ENCODE results near the gene STAM.
"Not testable (repeated sequence)": the region's sequence is repeated elsewhere in the genome, so short reads cannot be mapped to it uniquely, and the experiment has no call there.

Gene STAM

DNA sequence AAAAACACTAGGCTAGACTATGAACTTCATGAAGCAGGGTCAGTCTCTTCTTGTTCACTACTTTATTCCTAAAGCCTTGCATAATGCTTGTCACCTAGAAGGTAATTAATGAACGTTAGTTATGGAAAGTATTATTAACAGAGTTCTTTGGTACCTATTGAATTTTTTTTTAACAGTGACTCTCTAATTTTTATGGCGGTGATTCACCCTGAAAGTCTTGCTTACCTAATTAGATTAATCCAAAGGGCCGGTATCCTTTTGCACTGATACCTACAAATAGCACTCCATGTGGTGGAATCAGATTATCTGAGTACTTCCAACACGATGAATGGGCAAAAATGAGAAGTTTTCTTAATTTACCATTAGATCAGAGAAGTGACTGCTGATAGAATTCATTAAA lies 31.7 kb downstream of the STAM start:
- DNase-seq (ENCODE audit: low spot score) = no peak

GRCh38 chr10:17676919-17677318 lies 33.0 kb downstream of the STAM start:
- no peak for DNase-seq (ENCODE audit: low spot score)

DNA sequence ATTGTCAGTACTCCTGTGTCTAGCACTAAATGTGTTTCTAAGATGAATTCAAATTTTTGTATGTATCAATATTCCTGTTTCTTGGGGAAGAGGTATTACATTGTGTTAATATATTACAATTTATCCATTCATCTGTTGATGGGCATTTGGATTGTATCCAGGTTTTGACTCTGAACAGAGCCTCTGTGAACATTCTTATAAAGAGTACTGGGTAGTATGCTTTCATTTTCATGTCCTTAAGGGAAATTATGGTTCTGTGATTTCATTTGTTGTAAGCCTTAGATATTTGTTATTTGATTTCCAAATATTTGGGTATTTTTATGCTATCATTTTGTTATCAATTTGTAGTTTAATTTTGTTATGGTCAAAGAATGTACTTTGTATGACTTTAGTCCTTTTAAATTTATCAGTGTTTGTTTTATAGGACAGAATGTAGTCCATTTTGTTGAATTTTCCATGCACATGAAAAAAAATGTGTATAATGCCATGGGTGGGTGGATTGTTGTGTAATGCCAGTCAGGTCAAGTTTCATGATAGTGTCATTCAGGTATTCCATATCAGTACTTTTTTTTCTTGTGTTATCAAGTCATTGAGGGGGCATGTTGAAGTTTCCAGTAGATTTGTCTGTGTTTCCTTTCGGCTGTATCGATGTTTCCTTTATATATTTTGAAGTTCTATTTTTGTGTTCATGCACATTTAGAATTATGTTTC lies 38.4 kb downstream of the STAM start:
- peak; percentile 25 for DNase-seq (ENCODE audit: low spot score)

DNA sequence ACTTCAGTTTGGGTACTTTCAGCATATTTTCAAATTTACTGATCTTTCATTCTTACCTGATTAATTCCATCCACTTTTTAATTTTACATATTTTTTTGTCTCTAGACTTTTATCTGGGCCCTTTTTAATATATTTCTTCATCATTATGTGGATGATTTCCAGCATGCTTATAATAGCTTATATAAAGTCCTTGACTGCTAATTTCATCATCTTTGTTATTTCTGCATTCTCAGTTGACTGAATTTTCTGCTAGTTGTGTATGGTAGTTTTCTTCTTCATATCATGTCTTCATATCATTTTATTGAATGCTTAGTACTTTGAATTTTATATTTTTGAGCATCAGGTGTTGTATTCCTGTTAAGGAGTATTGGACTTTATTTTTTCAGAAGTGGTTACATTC lies 39.6 kb downstream of the STAM start:
- no peak for DNase-seq (ENCODE audit: low spot score)

GRCh38 chr10:17684537-17684936 lies 40.6 kb downstream of the STAM start:
- DNase-seq (ENCODE audit: low spot score) = no peak

- no peak for DNase-seq (ENCODE audit: low spot score)
Observed at GRCh38 chr10:17685233-17685840, 41.4 kb downstream of the STAM start.

- no peak for DNase-seq (ENCODE audit: low spot score)
Observed at GRCh38 chr10:17687117-17687831, 43.3 kb downstream of the STAM start.

DNA sequence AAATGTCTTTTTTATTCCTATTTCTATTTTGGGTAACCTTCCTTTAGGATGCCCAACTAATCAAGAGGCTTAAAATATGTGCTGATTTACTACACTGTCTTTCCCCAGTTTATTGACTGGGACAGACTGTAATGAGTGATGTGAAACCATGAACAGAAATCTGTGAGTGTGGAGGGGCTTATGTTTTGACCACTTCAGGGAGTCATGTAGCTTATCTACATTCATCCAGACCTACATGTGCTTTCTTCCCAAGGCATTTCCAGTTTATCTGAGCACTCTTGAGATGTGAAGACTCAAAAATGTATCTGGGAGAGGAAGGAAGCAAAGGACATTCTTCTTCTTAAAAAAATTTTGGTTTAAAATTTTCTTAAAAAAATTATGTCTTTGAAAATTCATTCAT lies 45.2 kb downstream of the STAM start:
- DNase-seq (ENCODE audit: low spot score) = no peak

GRCh38 chr10:17693009-17693408 lies 49.1 kb downstream of the STAM start:
- DNase-seq (ENCODE audit: low spot score) = no peak

GRCh38 chr10:17698696-17699095 lies 54.7 kb downstream of the STAM start:
- DNase-seq (ENCODE audit: low spot score) = no peak

GRCh38 chr10:17701301-17701700 lies 57.4 kb downstream of the STAM start:
- DNase-seq (ENCODE audit: low spot score) = no peak

DNA sequence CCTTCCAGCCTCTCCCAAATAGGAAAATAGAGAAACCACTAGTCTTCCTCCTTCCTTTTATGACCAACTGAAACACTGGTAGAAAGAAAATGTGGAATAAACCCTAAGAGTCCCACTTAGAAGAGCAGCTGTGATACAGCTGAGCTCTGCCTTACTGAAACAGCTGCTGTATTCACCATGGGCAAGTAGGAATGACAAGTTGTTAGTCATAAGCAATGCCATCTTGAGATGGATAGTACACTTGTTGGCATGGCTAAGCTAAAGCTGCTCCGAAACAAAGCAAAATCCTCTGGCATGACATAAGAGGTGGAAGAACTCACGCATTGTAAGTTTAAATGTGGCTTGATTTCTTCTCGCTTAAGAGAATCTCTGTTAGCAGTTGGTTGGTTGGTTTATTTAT lies 59.8 kb downstream of the STAM start:
- no peak for DNase-seq (ENCODE audit: low spot score)

GRCh38 chr10:17708821-17709220 lies 64.9 kb downstream of the STAM start:
- no peak for DNase-seq (ENCODE audit: low spot score)

DNA sequence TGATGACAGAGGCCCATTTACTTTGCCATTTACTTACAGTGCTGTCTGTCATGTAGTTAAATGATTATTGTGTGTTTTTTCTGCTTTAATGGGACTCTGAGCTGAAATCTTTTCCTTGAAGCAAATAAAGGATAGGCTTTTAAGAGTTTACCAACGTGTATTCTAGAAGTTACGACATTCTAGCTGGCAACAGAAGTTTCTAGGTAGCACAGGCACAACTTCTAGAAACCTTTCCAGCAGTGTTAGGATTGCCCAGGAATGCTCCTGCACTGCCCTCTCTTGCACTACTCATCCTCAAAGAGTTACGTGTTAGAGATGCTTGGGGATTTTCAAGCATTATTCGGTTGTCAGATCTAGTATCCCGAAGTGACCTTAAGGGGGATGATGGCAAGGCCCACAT lies 65.5 kb downstream of the STAM start:
- DNase-seq (ENCODE audit: low spot score) = no peak

- no peak for DNase-seq (ENCODE audit: low spot score)
Observed at GRCh38 chr10:17710181-17710580, 66.2 kb downstream of the STAM start.

GRCh38 chr10:17712053-17712452 lies 68.1 kb downstream of the STAM start:
- DNase-seq (ENCODE audit: low spot score) = no peak

DNA sequence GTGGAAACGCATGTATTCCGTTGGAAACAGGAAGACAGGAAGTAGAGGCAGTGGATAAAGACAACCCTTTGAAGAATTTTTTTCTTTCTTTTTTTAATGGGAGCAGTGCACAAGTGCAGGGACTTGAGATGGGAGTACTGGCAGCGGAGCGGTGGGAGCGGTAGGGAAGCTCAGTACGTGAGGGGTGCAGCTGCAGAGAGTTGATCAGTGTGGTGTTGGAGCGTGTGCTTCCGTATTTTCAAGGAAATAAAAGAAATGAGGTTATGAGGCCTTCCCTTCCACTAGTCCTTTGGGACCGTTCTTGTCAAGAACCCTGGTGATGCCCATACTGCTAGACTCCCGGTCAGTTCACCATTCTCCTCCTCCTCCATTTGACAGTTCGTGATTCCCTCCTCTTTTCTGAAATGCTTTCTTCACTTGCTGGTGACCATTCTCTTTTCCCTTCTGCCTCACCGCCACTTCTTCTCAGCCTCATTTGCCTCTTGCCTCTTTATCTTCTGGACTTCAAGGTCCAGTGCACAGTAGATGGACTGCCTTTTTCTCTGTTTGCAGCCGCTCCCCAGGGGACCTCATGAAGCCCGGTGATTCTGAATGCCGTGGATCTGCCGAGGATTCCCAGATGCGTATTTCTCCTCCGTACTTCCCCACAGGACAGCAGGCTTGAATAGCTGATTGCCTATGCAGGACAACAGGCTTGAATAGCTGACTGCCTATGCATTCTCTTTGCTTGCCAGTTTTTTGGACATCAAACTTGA lies 68.9 kb downstream of the STAM start:
- DNase-seq (ENCODE audit: low spot score) = no peak

GRCh38 chr10:17713758-17714157 lies 69.8 kb downstream of the STAM start:
- no peak for DNase-seq (ENCODE audit: low spot score)

GRCh38 chr10:17716161-17716560 lies 72.2 kb downstream of the STAM start:
- no peak for DNase-seq (ENCODE audit: low spot score)

DNA sequence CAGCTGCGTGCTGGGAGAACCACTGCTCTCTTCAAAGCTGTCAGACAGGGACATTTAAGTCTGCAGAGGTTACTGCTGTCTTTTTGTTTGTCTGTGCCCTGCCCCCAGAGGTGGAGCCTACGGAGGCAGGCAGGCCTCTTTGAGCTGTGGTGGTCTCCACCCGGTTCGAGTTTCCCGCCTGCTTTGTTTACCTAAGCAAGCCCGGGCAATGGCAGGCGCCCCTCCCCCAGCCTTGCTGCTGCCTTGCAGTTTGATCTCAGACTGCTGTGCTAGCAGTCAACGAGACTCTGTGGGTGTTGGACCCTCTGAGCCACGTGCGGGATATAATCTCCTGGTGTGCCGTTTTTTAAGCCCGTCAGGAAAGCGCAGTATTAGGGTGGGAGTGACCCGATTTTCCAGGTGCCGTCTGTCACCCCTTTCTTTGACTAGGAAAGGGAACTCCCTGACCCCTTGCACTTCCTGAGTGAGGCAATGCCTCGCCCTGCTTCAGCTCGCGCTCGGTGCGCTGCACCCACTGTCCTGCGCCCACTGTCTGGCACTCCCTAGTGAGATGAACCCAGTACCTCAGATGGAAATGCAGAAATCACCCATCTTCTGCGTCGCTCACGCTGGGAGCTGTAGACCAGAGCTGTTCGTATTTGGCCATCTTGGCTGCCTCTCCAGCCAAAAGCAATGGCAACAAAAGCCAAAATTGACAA lies 78.5 kb downstream of the STAM start:
- DNase-seq (ENCODE audit: low spot score) = not testable (repeated sequence)

GRCh38 chr10:17725703-17726102 lies 81.8 kb downstream of the STAM start:
- no peak for DNase-seq (ENCODE audit: low spot score)

GRCh38 chr10:17729630-17730029 lies 85.7 kb downstream of the STAM start:
- DNase-seq (ENCODE audit: low spot score) = no peak
